ENCODE measurements around the gene AGER. TPM values are rescaled to one million over a fixed set of nuclear protein-coding genes. Genes with fewer than 3 reads are reported as not detected.

Gene AGER
- total RNA-seq, 1 experiment from 2014 or later: 14.3 TPM

GRCh38 chr6:32168807-32169591 is 15.1 kb downstream of the AGER start:
- Histone ChIP-seq H3K56ac (ENCODE audit: insufficient read length, low read depth, low read length) (no peak overlapping the region), H3K27me3 (ENCODE audit: insufficient read depth, low read length) (no peaks in the 10 kb centered on the region), H4K8ac (replicated peaks; ENCODE audit: insufficient read length, low read depth, low read length) (no peak overlapping the region), H3K23me2 (ENCODE audit: insufficient read length, low read depth, low read length, poor library complexity, severe bottlenecking) (no peaks in the 10 kb centered on the region), H3K27ac (ENCODE audit: insufficient read length, low read depth, low read length) (no peak overlapping the region), H3K79me1 (ENCODE audit: insufficient read depth, low read depth, low read length, poor library complexity, severe bottlenecking) (no peaks in the 10 kb centered on the region), H2AFZ (ENCODE audit: low read length) (no peak overlapping the region), H3K9me3 (ENCODE audit: control insufficient read depth, low read depth, low read length) (no peaks in the 10 kb centered on the region), H2BK12ac (ENCODE audit: insufficient read length, low read depth, low read length) (no peak overlapping the region), H3K79me2 (ENCODE audit: insufficient read depth, low read length) (peaks cover 2% of the 10 kb centered on the region; the same call in 1 of the 2 replicates), H3K14ac (ENCODE audit: insufficient read depth, low read length) (no peak overlapping the region), H3K9ac (ENCODE audit: extremely low read depth, insufficient read length, low read length) (no peak overlapping the region), H4K5ac (ENCODE audit: insufficient read length, low read depth, low read length) (no peak overlapping the region), H4K91ac (ENCODE audit: insufficient read length, low read depth, low read length) (no peak overlapping the region), H2BK20ac (ENCODE audit: low read depth, low read length, poor library complexity, severe bottlenecking) (no peak overlapping the region), H2BK15ac (ENCODE audit: low read depth, low read length) (no peak overlapping the region), H3K4ac (ENCODE audit: low read depth, low read length) (no peak overlapping the region), H2BK5ac (ENCODE audit: insufficient read length, low read length) (no peak overlapping the region), H4K20me1 (ENCODE audit: control insufficient read depth, insufficient read depth, insufficient read length) (peaks cover 2% of the 10 kb centered on the region), H3T11ph (ENCODE audit: low read length) (no peak overlapping the region), H3K4me1 (ENCODE audit: insufficient read depth, low read length) (peaks cover 2% of the 10 kb centered on the region), H2BK120ac (ENCODE audit: low read depth, low read length, poor library complexity, severe bottlenecking) (no peak overlapping the region), H3K23ac (ENCODE audit: insufficient read length, low read depth, low read length) (no peak overlapping the region), H2AK5ac (ENCODE audit: insufficient read length, low read length) (no peak overlapping the region), H3K4me2 (ENCODE audit: insufficient read depth, insufficient read length, low read length) (no peak overlapping the region), H3K18ac (ENCODE audit: insufficient read length, low read depth, low read length) (no peak overlapping the region)
- peak overlapping the region; percentile 14 to 57 (median 57); a peak in 3 of 7 replicates for H3K27ac Mint-ChIP-seq
- H3K4me1 Mint-ChIP-seq: peaks cover 17 to 30% of the 10 kb centered on the region in 2 experiments
- no CpG with 5 or more reads among the region's 11 CpGs for WGBS (ENCODE audit: extremely low coverage, insufficient read length, low lambda C conversion rate)
- no peaks in the 10 kb centered on the region; the same call in 1 of the 2 replicates for H3K27me3 Mint-ChIP-seq (ENCODE audit: low read depth)
- TF ChIP-seq CTCF (conservative IDR thresholded peaks at IDR 0.05): peak; percentile 18; the same call in 1 of the 3 replicates
- no peak for DNase-seq
- H3K36me3 Mint-ChIP-seq (ENCODE audit: insufficient read depth in 1 of 3, low read depth in 3 of 3): peaks cover 40 to 72% (median 58%) of the 10 kb centered on the region in 3 experiments
- no peaks in the 10 kb centered on the region for H3K9me3 Mint-ChIP-seq
- H3K4me3 Mint-ChIP-seq: no peak overlapping the region; a peak in 1 of 5 replicates
